Measurements from ENCODE around the gene BTBD19.
"Not testable (repeated sequence)": the region's sequence is repeated elsewhere in the genome, so short reads cannot be mapped to it uniquely, and the experiment has no call there.

The BTBD19 gene

GRCh38 chr1:44824392-44824791 is 16.1 kb downstream of the BTBD19 start:
- DNase-seq (ENCODE audit: low read depth); H3K9ac ChIP-seq (ENCODE audit: low read length); H3K27me3 ChIP-seq (replicated peaks; ENCODE audit: control insufficient read depth, insufficient read depth, low read length); H3K9me3 ChIP-seq (ENCODE audit: control insufficient read depth, low read length); H3K4me3 ChIP-seq (ENCODE audit: low read length); H3K36me3 ChIP-seq (ENCODE audit: control insufficient read depth, insufficient read depth, low read length, severe bottlenecking): not testable (repeated sequence)
- H3K4me1 ChIP-seq (ENCODE audit: control insufficient read depth, insufficient read depth, low read length), result peaks cover 16% of the 10 kb centered on the region

- H3K4me3 ChIP-seq (ENCODE audit: low read length), result no peak overlapping the region
- peak overlapping the region; percentile 39 for H3K9ac ChIP-seq (ENCODE audit: low read length)
- no peaks in the 10 kb centered on the region for H3K9me3 ChIP-seq (ENCODE audit: control insufficient read depth, low read length)
- peaks cover 5% of the 10 kb centered on the region for H3K4me1 ChIP-seq (ENCODE audit: control insufficient read depth, insufficient read depth, low read length)
- no peak for DNase-seq (ENCODE audit: low read depth)
- no peaks in the 10 kb centered on the region for H3K36me3 ChIP-seq (ENCODE audit: control insufficient read depth, insufficient read depth, low read length, severe bottlenecking)
- no peaks in the 10 kb centered on the region for H3K27me3 ChIP-seq (replicated peaks; ENCODE audit: control insufficient read depth, insufficient read depth, low read length)
Observed at GRCh38 chr1:44826375-44827196, 18.3 kb downstream of the BTBD19 start.

- Histone ChIP-seq H3K4me1 (ENCODE audit: control insufficient read depth, insufficient read depth, low read length) (peaks cover 5% of the 10 kb centered on the region), H3K9me3 (ENCODE audit: control insufficient read depth, low read length) (no peaks in the 10 kb centered on the region), H3K36me3 (ENCODE audit: control insufficient read depth, insufficient read depth, low read length, severe bottlenecking) (no peaks in the 10 kb centered on the region), H3K4me3 (ENCODE audit: low read length) (no peak overlapping the region), H3K27me3 (replicated peaks; ENCODE audit: control insufficient read depth, insufficient read depth, low read length) (no peaks in the 10 kb centered on the region), H3K9ac (ENCODE audit: low read length) (peak overlapping the region; percentile 39)
- no peak for DNase-seq (ENCODE audit: low read depth)
Observed at GRCh38 chr1:44827197-44828002, 19.1 kb downstream of the BTBD19 start.

GRCh38 chr1:44828003-44828651 is 19.8 kb downstream of the BTBD19 start:
- H3K27me3 ChIP-seq (replicated peaks; ENCODE audit: control insufficient read depth, insufficient read depth, low read length), result no peaks in the 10 kb centered on the region
- H3K36me3 ChIP-seq (ENCODE audit: control insufficient read depth, insufficient read depth, low read length, severe bottlenecking), result no peaks in the 10 kb centered on the region
- no peaks in the 10 kb centered on the region for H3K9me3 ChIP-seq (ENCODE audit: control insufficient read depth, low read length)
- peaks cover 5% of the 10 kb centered on the region for H3K4me1 ChIP-seq (ENCODE audit: control insufficient read depth, insufficient read depth, low read length)
- DNase-seq (ENCODE audit: low read depth), result no peak
- H3K4me3 ChIP-seq (ENCODE audit: low read length), result no peak overlapping the region
- no peak overlapping the region for H3K9ac ChIP-seq (ENCODE audit: low read length)

- Histone ChIP-seq H3K4me1 (ENCODE audit: control insufficient read depth, insufficient read depth, low read length) (peaks cover 5% of the 10 kb centered on the region), H3K36me3 (ENCODE audit: control insufficient read depth, insufficient read depth, low read length, severe bottlenecking) (no peaks in the 10 kb centered on the region)
- DNase-seq (ENCODE audit: low read depth), result no peak
Observed at GRCh38 chr1:44828841-44829440, 20.6 kb downstream of the BTBD19 start.

GRCh38 chr1:44829506-44830384 is 21.4 kb downstream of the BTBD19 start:
- no peak for DNase-seq (ENCODE audit: low read depth)
- H3K4me1 ChIP-seq (ENCODE audit: control insufficient read depth, insufficient read depth, low read length), result peaks cover 5% of the 10 kb centered on the region

More at GRCh38 chr1:44828841-44829440, 20.6 kb downstream of the BTBD19 start:
- no peaks in the 10 kb centered on the region for H3K27me3 ChIP-seq (replicated peaks; ENCODE audit: control insufficient read depth, insufficient read depth, low read length)
- no peak overlapping the region for H3K4me3 ChIP-seq (ENCODE audit: low read length)
- no peak overlapping the region for H3K9ac ChIP-seq (ENCODE audit: low read length)
- no peaks in the 10 kb centered on the region for H3K9me3 ChIP-seq (ENCODE audit: control insufficient read depth, low read length)

GRCh38 chr1:44830900-44831304 is 22.6 kb downstream of the BTBD19 start:
- Histone ChIP-seq H3K9ac (ENCODE audit: low read length) (no peak overlapping the region), H3K9me3 (ENCODE audit: control insufficient read depth, low read length) (no peaks in the 10 kb centered on the region), H3K4me3 (ENCODE audit: low read length) (no peak overlapping the region), H3K4me1 (ENCODE audit: control insufficient read depth, insufficient read depth, low read length) (peaks cover 5% of the 10 kb centered on the region), H3K36me3 (ENCODE audit: control insufficient read depth, insufficient read depth, low read length, severe bottlenecking) (no peaks in the 10 kb centered on the region), H3K27me3 (replicated peaks; ENCODE audit: control insufficient read depth, insufficient read depth, low read length) (no peaks in the 10 kb centered on the region)
- no peak for DNase-seq (ENCODE audit: low read depth)

More at GRCh38 chr1:44829506-44830384, 21.4 kb downstream of the BTBD19 start:
- no peaks in the 10 kb centered on the region for H3K9me3 ChIP-seq (ENCODE audit: control insufficient read depth, low read length)
- H3K9ac ChIP-seq (ENCODE audit: low read length), result no peak overlapping the region
- no peaks in the 10 kb centered on the region for H3K36me3 ChIP-seq (ENCODE audit: control insufficient read depth, insufficient read depth, low read length, severe bottlenecking)
- no peaks in the 10 kb centered on the region for H3K27me3 ChIP-seq (replicated peaks; ENCODE audit: control insufficient read depth, insufficient read depth, low read length)
- no peak overlapping the region for H3K4me3 ChIP-seq (ENCODE audit: low read length)

- Histone ChIP-seq H3K9me3 (ENCODE audit: control insufficient read depth, low read length) (no peaks in the 10 kb centered on the region), H3K4me3 (ENCODE audit: low read length) (no peak overlapping the region), H3K36me3 (ENCODE audit: control insufficient read depth, insufficient read depth, low read length, severe bottlenecking) (no peaks in the 10 kb centered on the region), H3K9ac (ENCODE audit: low read length) (no peak overlapping the region), H3K4me1 (ENCODE audit: control insufficient read depth, insufficient read depth, low read length) (peaks cover under 1% of the 10 kb centered on the region), H3K27me3 (replicated peaks; ENCODE audit: control insufficient read depth, insufficient read depth, low read length) (no peaks in the 10 kb centered on the region)
- DNase-seq (ENCODE audit: low read depth), result no peak
Observed at GRCh38 chr1:44831516-44831915, 23.2 kb downstream of the BTBD19 start.

GRCh38 chr1:44832056-44832705 is 23.9 kb downstream of the BTBD19 start:
- no peaks in the 10 kb centered on the region for H3K27me3 ChIP-seq (replicated peaks; ENCODE audit: control insufficient read depth, insufficient read depth, low read length)
- H3K36me3 ChIP-seq (ENCODE audit: control insufficient read depth, insufficient read depth, low read length, severe bottlenecking), result no peaks in the 10 kb centered on the region
- H3K9ac ChIP-seq (ENCODE audit: low read length), result no peak overlapping the region
- no peak for DNase-seq (ENCODE audit: low read depth)
- no peaks in the 10 kb centered on the region for H3K4me1 ChIP-seq (ENCODE audit: control insufficient read depth, insufficient read depth, low read length)
- no peaks in the 10 kb centered on the region for H3K9me3 ChIP-seq (ENCODE audit: control insufficient read depth, low read length)
- H3K4me3 ChIP-seq (ENCODE audit: low read length), result no peak overlapping the region

GRCh38 chr1:44834328-44834727 is 26.0 kb downstream of the BTBD19 start:
- no peak overlapping the region for H3K9ac ChIP-seq (ENCODE audit: low read length)
- H3K9me3 ChIP-seq (ENCODE audit: control insufficient read depth, low read length), result no peaks in the 10 kb centered on the region
- H3K4me3 ChIP-seq (ENCODE audit: low read length), result no peak overlapping the region
- no peaks in the 10 kb centered on the region for H3K4me1 ChIP-seq (ENCODE audit: control insufficient read depth, insufficient read depth, low read length)
- H3K36me3 ChIP-seq (ENCODE audit: control insufficient read depth, insufficient read depth, low read length, severe bottlenecking), result no peaks in the 10 kb centered on the region
- DNase-seq (ENCODE audit: low read depth), result no peak
- no peaks in the 10 kb centered on the region for H3K27me3 ChIP-seq (replicated peaks; ENCODE audit: control insufficient read depth, insufficient read depth, low read length)

All from adipocyte (in vitro differentiated cells).